Panc1 (cell line): ENCODE measurements around the gene FABP7. TPM values are rescaled to one million over a fixed set of nuclear protein-coding genes. Genes with fewer than 3 reads are reported as not detected.

ENCODE experiments used
- ATAC-seq: fragments of 200-7000 bp; cut with Tn5 transposase; 2 replicates; pipeline ENCODE4 v1.9.1; 2020; ENCODE audit warnings: mild to moderate bottlenecking, moderate library complexity
- BruUV-seq: library from RNA; stranded (reverse); fragments of 400-500 nt; replicated peaks from 2 replicates; lab custom pipeline; 2021; lab: Mats Ljungman, UMichigan
- CTCF ChIA-PET: fragments of 300-600 bp; sonication (Branson Sonifier 250); formaldehyde crosslinking; loops from one replicate; lab custom pipeline; 2022; ENCODE audit warnings: antibody characterized with exemption; lab: Charles Lee
- POLR2A ChIA-PET: fragments of 300-600 bp; sonication (Branson Sonifier 250); formaldehyde crosslinking; loops from one replicate; lab custom pipeline; 2022; ENCODE audit warnings: antibody characterized with exemption; lab: Charles Lee
- DNase-seq: peaks from one replicate; pipeline ENCODE4 v3.0.0-alpha.2; 2010; ENCODE audit warnings: low read depth, low spot score
- H3K27ac ChIP-seq: 2 replicates; pipeline ENCODE4 v1.5.1; 2011; ENCODE audit warnings: mild to moderate bottlenecking, low read length, inconsistent platforms
- H3K27me3 ChIP-seq: fragments of 200-500 bp; sonication (Bioruptor generic); 2 replicates; pipeline ENCODE4 v1.6.0; 2014; ENCODE audit warnings: low read length, inconsistent platforms; ENCODE audit not compliant: control insufficient read depth, insufficient read depth
- H3K36me3 ChIP-seq: fragments of 200-500 bp; sonication (Bioruptor generic); 2 replicates; pipeline ENCODE4 v1.5.1; 2014; ENCODE audit warnings: inconsistent platforms, mild to moderate bottlenecking, low read length, moderate library complexity; ENCODE audit not compliant: control insufficient read depth, insufficient read depth
- H3K4me1 ChIP-seq: 2 replicates; pipeline ENCODE4 v1.5.1; 2011; ENCODE audit warnings: inconsistent platforms, mild to moderate bottlenecking, low read length, moderate library complexity; ENCODE audit not compliant: control insufficient read depth, insufficient read depth
- H3K4me3 ChIP-seq, 2 experiments: 2 replicates each; pipeline ENCODE4 v1.5.1; 2011 to 2012; ENCODE audit warnings: low read depth in 2 of 2, low read length in 2 of 2, mild to moderate bottlenecking in 2 of 2, inconsistent platforms in 1 of 2, moderate library complexity in 1 of 2
- H3K9me3 ChIP-seq: fragments of 200-500 bp; sonication (Bioruptor generic); 2 replicates; pipeline ENCODE4 v1.5.1; 2014; ENCODE audit warnings: low read depth, mild to moderate bottlenecking, inconsistent platforms, low read length, moderate library complexity; ENCODE audit not compliant: control insufficient read depth, insufficient read depth
- POLR2AphosphoS5 ChIP-seq: IDR thresholded peaks from 2 replicates; pipeline ENCODE4 v1.6.1; 2012; ENCODE audit warnings: mild to moderate bottlenecking, low read depth, low read length, moderate library complexity
- SIN3A ChIP-seq: IDR thresholded peaks from 2 replicates; pipeline ENCODE4 v1.6.1; 2012; ENCODE audit warnings: low read depth, mild to moderate bottlenecking, low read length, moderate library complexity, borderline replicate concordance; ENCODE audit not compliant: insufficient read depth
- TCF7L2 ChIP-seq: IDR thresholded peaks from 2 replicates; pipeline ENCODE4 v1.6.1; 2011; ENCODE audit warnings: mild to moderate bottlenecking, low read depth, low read length, inconsistent platforms
- in situ Hi-C: cut with HindIII; loops from 2 replicates; pipeline ENCODE4 v1.10.0; 2016; ENCODE audit warnings: low sequenced_read_pairs, low pct_unique_long_range_greater_than_20kb
- intact Hi-C: fragments of 100-400 bp; cut with micrococcal nuclease; formaldehyde crosslinking; loops from one replicate; pipeline ENCODE4 v1.10.0; 2022; ENCODE audit not compliant: unreplicated experiment
- total RNA-seq: library from RNA; stranded (reverse); gene quantifications from one replicate; pipeline ENCODE4 v1.2.1, GENCODE V29; 2021; ENCODE audit not compliant: unreplicated experiment
- TF ChIP-seq, protein P1 (sequence below), 2 experiments: IDR thresholded peaks; 2 replicates each; pipeline ENCODE4 v1.6.1; 2011 to 2012; ENCODE audit warnings: low read depth in 2 of 2, control low read depth in 1 of 2, low read length in 1 of 2, mild to moderate bottlenecking in 1 of 2, moderate library complexity in 1 of 2; ENCODE audit not compliant: insufficient read depth in 1 of 2
- TF ChIP-seq, protein P2 (sequence below): fragments of 450-650 bp; IDR thresholded peaks from 2 replicates; pipeline ENCODE4 v1.5.1; 2017; ENCODE audit warnings: mild to moderate bottlenecking

The FABP7 gene
- total RNA-seq, 1 experiment from 2014 or later = not detected

DNA sequence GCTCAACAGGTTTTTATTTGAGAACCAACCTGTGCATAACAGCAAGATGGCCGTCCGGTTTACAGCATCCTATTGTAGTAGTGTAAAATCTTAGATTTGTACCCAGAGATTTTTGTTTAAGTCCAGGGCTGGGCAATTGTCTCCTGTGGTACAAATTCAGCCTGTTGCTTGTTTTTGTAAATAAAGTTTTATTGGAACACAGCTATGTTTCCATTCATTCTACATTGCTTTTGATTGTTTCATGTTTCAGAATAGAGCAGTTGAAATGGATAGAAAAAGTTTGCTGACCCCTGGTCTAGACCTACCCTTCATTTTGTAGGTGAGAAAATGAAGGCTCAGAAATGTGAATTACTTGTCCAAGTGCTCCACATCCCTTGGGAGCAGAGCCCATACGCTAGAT is 18.0 kb downstream of the FABP7 start:
- no peaks in the 10 kb centered on the region for H3K9me3 ChIP-seq
- intact Hi-C loops = no loop called here
- H3K4me1 ChIP-seq = no peaks in the 10 kb centered on the region
- no TSS peak for BruUV-seq
- no peaks in the 10 kb centered on the region for H3K36me3 ChIP-seq
- TF ChIP-seq SIN3A (no peak), POLR2AphosphoS5 (no peak)
- TF ChIP-seq, protein P1, sequence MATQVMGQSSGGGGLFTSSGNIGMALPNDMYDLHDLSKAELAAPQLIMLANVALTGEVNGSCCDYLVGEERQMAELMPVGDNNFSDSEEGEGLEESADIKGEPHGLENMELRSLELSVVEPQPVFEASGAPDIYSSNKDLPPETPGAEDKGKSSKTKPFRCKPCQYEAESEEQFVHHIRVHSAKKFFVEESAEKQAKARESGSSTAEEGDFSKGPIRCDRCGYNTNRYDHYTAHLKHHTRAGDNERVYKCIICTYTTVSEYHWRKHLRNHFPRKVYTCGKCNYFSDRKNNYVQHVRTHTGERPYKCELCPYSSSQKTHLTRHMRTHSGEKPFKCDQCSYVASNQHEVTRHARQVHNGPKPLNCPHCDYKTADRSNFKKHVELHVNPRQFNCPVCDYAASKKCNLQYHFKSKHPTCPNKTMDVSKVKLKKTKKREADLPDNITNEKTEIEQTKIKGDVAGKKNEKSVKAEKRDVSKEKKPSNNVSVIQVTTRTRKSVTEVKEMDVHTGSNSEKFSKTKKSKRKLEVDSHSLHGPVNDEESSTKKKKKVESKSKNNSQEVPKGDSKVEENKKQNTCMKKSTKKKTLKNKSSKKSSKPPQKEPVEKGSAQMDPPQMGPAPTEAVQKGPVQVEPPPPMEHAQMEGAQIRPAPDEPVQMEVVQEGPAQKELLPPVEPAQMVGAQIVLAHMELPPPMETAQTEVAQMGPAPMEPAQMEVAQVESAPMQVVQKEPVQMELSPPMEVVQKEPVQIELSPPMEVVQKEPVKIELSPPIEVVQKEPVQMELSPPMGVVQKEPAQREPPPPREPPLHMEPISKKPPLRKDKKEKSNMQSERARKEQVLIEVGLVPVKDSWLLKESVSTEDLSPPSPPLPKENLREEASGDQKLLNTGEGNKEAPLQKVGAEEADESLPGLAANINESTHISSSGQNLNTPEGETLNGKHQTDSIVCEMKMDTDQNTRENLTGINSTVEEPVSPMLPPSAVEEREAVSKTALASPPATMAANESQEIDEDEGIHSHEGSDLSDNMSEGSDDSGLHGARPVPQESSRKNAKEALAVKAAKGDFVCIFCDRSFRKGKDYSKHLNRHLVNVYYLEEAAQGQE (IDR thresholded peaks at IDR 0.05; ENCODE audit: insufficient read depth in 1 of 2, low read depth in 2 of 2, low read length in 1 of 2) = no peak
- TF ChIP-seq, protein P2, sequence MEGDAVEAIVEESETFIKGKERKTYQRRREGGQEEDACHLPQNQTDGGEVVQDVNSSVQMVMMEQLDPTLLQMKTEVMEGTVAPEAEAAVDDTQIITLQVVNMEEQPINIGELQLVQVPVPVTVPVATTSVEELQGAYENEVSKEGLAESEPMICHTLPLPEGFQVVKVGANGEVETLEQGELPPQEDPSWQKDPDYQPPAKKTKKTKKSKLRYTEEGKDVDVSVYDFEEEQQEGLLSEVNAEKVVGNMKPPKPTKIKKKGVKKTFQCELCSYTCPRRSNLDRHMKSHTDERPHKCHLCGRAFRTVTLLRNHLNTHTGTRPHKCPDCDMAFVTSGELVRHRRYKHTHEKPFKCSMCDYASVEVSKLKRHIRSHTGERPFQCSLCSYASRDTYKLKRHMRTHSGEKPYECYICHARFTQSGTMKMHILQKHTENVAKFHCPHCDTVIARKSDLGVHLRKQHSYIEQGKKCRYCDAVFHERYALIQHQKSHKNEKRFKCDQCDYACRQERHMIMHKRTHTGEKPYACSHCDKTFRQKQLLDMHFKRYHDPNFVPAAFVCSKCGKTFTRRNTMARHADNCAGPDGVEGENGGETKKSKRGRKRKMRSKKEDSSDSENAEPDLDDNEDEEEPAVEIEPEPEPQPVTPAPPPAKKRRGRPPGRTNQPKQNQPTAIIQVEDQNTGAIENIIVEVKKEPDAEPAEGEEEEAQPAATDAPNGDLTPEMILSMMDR = no peak
- H3K4me3 ChIP-seq = no peak overlapping the region
- H3K27ac ChIP-seq = no peak overlapping the region
- ATAC-seq (no peak), DNase-seq (no peak)
- CTCF ChIA-PET = no interaction called here
- in situ Hi-C loops = no loop called here
- POLR2A ChIA-PET = no interaction called here
- no peaks in the 10 kb centered on the region for H3K27me3 ChIP-seq

DNA sequence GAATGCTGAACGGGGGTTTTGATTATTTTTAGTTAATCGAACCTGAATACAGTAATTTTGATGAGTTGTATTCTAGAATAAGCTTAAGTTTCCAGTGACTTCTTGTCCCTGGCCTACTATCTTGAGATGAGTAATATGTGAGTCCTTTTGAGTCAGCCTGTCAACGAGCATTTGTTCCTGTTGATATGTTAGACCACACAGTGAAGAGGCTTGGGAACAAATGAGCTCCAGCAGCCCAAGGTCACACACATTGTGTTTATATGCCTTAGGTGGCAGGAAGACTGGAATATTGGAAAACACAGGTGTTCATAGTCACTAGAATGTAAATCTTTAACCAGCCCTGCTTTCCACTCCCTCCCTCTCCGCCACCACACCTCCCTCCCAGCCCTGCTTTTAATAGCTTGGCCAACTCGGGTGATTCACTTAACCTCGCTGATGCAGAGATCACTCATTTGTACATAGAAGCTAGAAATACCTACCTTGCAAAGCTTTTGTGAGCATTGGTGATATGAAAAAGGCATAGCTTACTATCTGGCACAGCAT is 18.7 kb downstream of the FABP7 start:
- intact Hi-C loops = no loop called here
- Histone ChIP-seq H3K27ac (no peak overlapping the region), H3K4me1 (no peaks in the 10 kb centered on the region), H3K4me3 (no peak overlapping the region), H3K27me3 (no peaks in the 10 kb centered on the region), H3K9me3 (no peaks in the 10 kb centered on the region), H3K36me3 (no peaks in the 10 kb centered on the region)
- peak; percentile 97 for DNase-seq
- no TSS peak for BruUV-seq
- TF ChIP-seq SIN3A = no peak
- TF ChIP-seq, protein P1 (IDR thresholded peaks at IDR 0.05; ENCODE audit: insufficient read depth in 1 of 2, low read depth in 2 of 2, low read length in 1 of 2) = no peak
- TF ChIP-seq, protein P2 = no peak
- no peak for TF ChIP-seq TCF7L2
- no peak for TF ChIP-seq POLR2AphosphoS5
- ATAC-seq = peak; percentile 91
- CTCF ChIA-PET = interaction anchor here (1.0 kb wide), 1 partner anchor 9 kb away, joined by 5 read pairs; the partner anchor contains the start of gene SMPDL3A
- POLR2A ChIA-PET = no interaction called here
- in situ Hi-C loops = no loop called here
